IMR-90 (cell line): ENCODE results near the gene LRRC42. TPM values are rescaled to one million over a fixed set of nuclear protein-coding genes. Genes with fewer than 3 reads are reported as not detected.
"Not testable (repeated sequence)": the region's sequence is repeated elsewhere in the genome, so short reads cannot be mapped to it uniquely, and the experiment has no call there.

Experiments used
- ATAC-seq: fragments of 200-7000 bp; cut with Tn5 transposase; 2 replicates; pipeline ENCODE4 v1.9.1; 2020; ENCODE audit warnings: low read depth, mild to moderate bottlenecking, moderate library complexity
- BruUV-seq: library from RNA; stranded (reverse); fragments of 400-500 nt; replicated peaks from 2 replicates; lab custom pipeline; 2021; lab: Mats Ljungman, UMichigan
- CTCF ChIA-PET: fragments of 300-600 bp; formaldehyde crosslinking; extraction: SDS; loops from one replicate; lab custom pipeline; 2021; ENCODE audit warnings: antibody characterized with exemption; lab: Yijun Ruan, JAX
- POLR2A ChIA-PET: fragments of 300-600 bp; sonication (Branson Sonifier 250); formaldehyde crosslinking; loops from one replicate; lab custom pipeline; 2022; ENCODE audit warnings: antibody characterized with exemption; ENCODE audit not compliant: unreplicated experiment; lab: Charles Lee
- DNase-seq: peaks from one replicate; pipeline ENCODE4 v3.0.0; 2013
- H2AFZ ChIP-seq: replicated peaks from 2 replicates; pipeline ENCODE3; 2013; ENCODE audit warnings: low read length, mild to moderate bottlenecking; ENCODE audit not compliant: poor library complexity
- H2AK5ac ChIP-seq: 2 replicates; pipeline ENCODE4 v1.6.1; 2013; ENCODE audit warnings: low read depth, low read length, inconsistent platforms
- H2AK9ac ChIP-seq: replicated peaks from 2 replicates; pipeline ENCODE3; 2013; ENCODE audit warnings: mild to moderate bottlenecking, low read depth, low read length, moderate library complexity; ENCODE audit not compliant: poor library complexity
- H2BK120ac ChIP-seq: 2 replicates; pipeline ENCODE4 v1.6.1; 2013; ENCODE audit warnings: low read depth, low read length, inconsistent platforms
- H2BK15ac ChIP-seq: 3 replicates; pipeline ENCODE4 v1.6.1; 2013; ENCODE audit warnings: low read depth, low read length, inconsistent platforms
- H2BK20ac ChIP-seq: 2 replicates; pipeline ENCODE4 v1.6.1; 2013; ENCODE audit warnings: low read depth, mild to moderate bottlenecking, inconsistent platforms, low read length, moderate library complexity
- H2BK5ac ChIP-seq: 2 replicates; pipeline ENCODE4 v1.6.1; 2013; ENCODE audit warnings: mild to moderate bottlenecking, low read depth, low read length, inconsistent platforms; ENCODE audit not compliant: poor library complexity, severe bottlenecking
- H3K14ac ChIP-seq: replicated peaks from 2 replicates; pipeline ENCODE4 v1.6.1; 2013; ENCODE audit warnings: low read depth, low read length, inconsistent platforms
- H3K18ac ChIP-seq: 2 replicates; pipeline ENCODE4 v1.6.1; 2013; ENCODE audit warnings: low read depth, low read length, control low read depth
- H3K23ac ChIP-seq: 2 replicates; pipeline ENCODE4 v1.6.1; 2013; ENCODE audit warnings: low read depth, low read length, inconsistent platforms
- H3K27ac ChIP-seq: 2 replicates; pipeline ENCODE4 v1.5.1; 2013; ENCODE audit warnings: mild to moderate bottlenecking, control low read depth, low read length; ENCODE audit not compliant: insufficient read depth
- H3K27me3 ChIP-seq: 2 replicates; pipeline ENCODE4 v1.6.1; 2013; ENCODE audit warnings: low read length; ENCODE audit not compliant: control insufficient read depth, insufficient read depth
- H3K36me3 ChIP-seq: 2 replicates; pipeline ENCODE4 v1.6.1; 2013; ENCODE audit warnings: low read length, mixed read lengths; ENCODE audit not compliant: control insufficient read depth, insufficient read depth
- H3K4ac ChIP-seq: 2 replicates; pipeline ENCODE4 v1.6.1; 2013; ENCODE audit warnings: low read depth, low read length, inconsistent platforms
- H3K4me1 ChIP-seq: 2 replicates; pipeline ENCODE4 v1.6.1; 2013; ENCODE audit warnings: low read length, mixed read lengths; ENCODE audit not compliant: control insufficient read depth, insufficient read depth
- H3K4me2 ChIP-seq: 2 replicates; pipeline ENCODE4 v1.6.1; 2013; ENCODE audit warnings: low read depth, mild to moderate bottlenecking, control low read depth, low read length, moderate library complexity
- H3K4me3 ChIP-seq: 2 replicates; pipeline ENCODE4 v1.5.1; 2013; ENCODE audit warnings: low read depth, mild to moderate bottlenecking, control low read depth, low read length, moderate library complexity; ENCODE audit not compliant: insufficient read depth
- H3K56ac ChIP-seq: 2 replicates; pipeline ENCODE4 v1.6.1; 2013; ENCODE audit warnings: low read length, inconsistent platforms; ENCODE audit not compliant: insufficient read depth; ENCODE audit errors: extremely low read depth
- H3K79me1 ChIP-seq, 2 experiments: 2 replicates each; pipeline ENCODE4 v1.6.1; 2013; ENCODE audit warnings: low read length in 2 of 2, inconsistent platforms in 1 of 2, low read depth in 1 of 2
- H3K9ac ChIP-seq: 2 replicates; pipeline ENCODE4 v1.6.1; 2013; ENCODE audit warnings: low read depth, low read length, control low read depth
- H3K9me1 ChIP-seq: 2 replicates; pipeline ENCODE4 v1.6.1; 2013; ENCODE audit warnings: low read length, inconsistent platforms; ENCODE audit not compliant: insufficient read depth
- H3K9me3 ChIP-seq: 2 replicates; pipeline ENCODE4 v1.6.1; 2013; ENCODE audit warnings: low read length; ENCODE audit not compliant: control insufficient read depth, insufficient read depth
- H4K20me1 ChIP-seq: 2 replicates; pipeline ENCODE4 v1.6.1; 2013; ENCODE audit warnings: low read length, inconsistent platforms; ENCODE audit not compliant: insufficient read depth
- H4K5ac ChIP-seq: 2 replicates; pipeline ENCODE4 v1.6.1; 2013; ENCODE audit warnings: mild to moderate bottlenecking, low read depth, low read length, control low read depth
- H4K8ac ChIP-seq, 2 experiments: 2 replicates each; pipeline ENCODE4 v1.6.1; 2013; ENCODE audit warnings: low read depth in 2 of 2, low read length in 2 of 2, control low read depth in 1 of 2, inconsistent platforms in 1 of 2
- H4K91ac ChIP-seq: 2 replicates; pipeline ENCODE4 v1.6.1; 2013; ENCODE audit warnings: low read depth, low read length, inconsistent platforms; ENCODE audit not compliant: insufficient read depth
- BHLHE40 ChIP-seq: fragments of 150-350 bp; IDR thresholded peaks from 2 replicates; pipeline ENCODE4 v1.6.1; 2016; ENCODE audit warnings: mild to moderate bottlenecking, low read depth, low read length
- CEBPB ChIP-seq: IDR thresholded peaks from 2 replicates; pipeline ENCODE4 v1.6.1; 2012; ENCODE audit warnings: low read depth, low read length, improper control_type of control experiment
- ELK1 ChIP-seq: fragments of 150-350 bp; IDR thresholded peaks from 2 replicates; pipeline ENCODE4 v1.6.1; 2016; ENCODE audit warnings: low read depth, mild to moderate bottlenecking, low read length, moderate library complexity, borderline replicate concordance
- FOS ChIP-seq: fragments of 150-350 bp; IDR thresholded peaks from 2 replicates; pipeline ENCODE4 v1.6.1; 2016; ENCODE audit warnings: low read depth, low read length
- RCOR1 ChIP-seq: IDR thresholded peaks from 2 replicates; pipeline ENCODE4 v1.6.1; 2012; ENCODE audit warnings: mild to moderate bottlenecking, low read length, improper control_type of control experiment; ENCODE audit not compliant: insufficient replicate concordance
- WGBS, 2 experiments: methylation state at CpG; one replicate each; pipeline versions ENCODE4 v1.1.5 to v1.1.7; 2013; ENCODE audit warnings: missing lambda C conversion rate in 2 of 2; ENCODE audit not compliant: insufficient read length in 1 of 2; ENCODE audit errors: extremely low coverage in 2 of 2; 5-methylcytosine and 5-hydroxymethylcytosine counted together
- dilution Hi-C: fragments of 300-500 bp; cut with HindIII; formaldehyde crosslinking; loops from one replicate; pipeline ENCODE4 v1.14.3; 2018; ENCODE audit warnings: low sequenced_read_pairs; ENCODE audit not compliant: unreplicated experiment
- in situ Hi-C: fragments of 300-500 bp; cut with MboI; formaldehyde crosslinking; loops from 3 replicates; pipeline ENCODE4 v1.14.3; 2019; ENCODE audit warnings: low sequenced_read_pairs, inconsistent platforms, mixed read lengths
- intact Hi-C: fragments of 100-400 bp; cut with micrococcal nuclease; formaldehyde crosslinking; loops from 2 replicates; pipeline ENCODE4 v1.10.0; 2022
- polyA plus RNA-seq, 3 experiments: library from polyadenylated mRNA; depleted of rRNA; stranded (reverse); fragments of >200 nt; gene quantifications; 2 replicates each; pipeline ENCODE4 v1.2.3, GENCODE V29; 2012; ENCODE audit warnings: low replicate concordance in 1 of 3
- total RNA-seq: library from RNA; depleted of rRNA; stranded (reverse); fragments of >200 nt; gene quantifications from 2 replicates; pipeline ENCODE4 v1.2.3, GENCODE V29; 2012

Gene LRRC42
- total and polyA plus RNA-seq, 2 of the 4 experiments (the other 2 are of a cell fraction): 39.9 to 47.5 TPM

GRCh38 chr1:53968125-53968513 lies 22.0 kb downstream of the LRRC42 start:
- intact Hi-C loops: no loop called here
- H2AK5ac ChIP-seq: peak overlapping the region; percentile 23; the same call in 1 of the 2 replicates
- H3K9me1 ChIP-seq: peaks cover 9% of the 10 kb centered on the region
- ChIA-PET POLR2A (no interaction called here), CTCF (no interaction called here)
- H3K23ac ChIP-seq: no peak overlapping the region
- no TSS peak for BruUV-seq
- H3K36me3 ChIP-seq: peaks cover 26% of the 10 kb centered on the region
- no CpG with 5 or more reads among the region's 2 CpGs for WGBS, 2 experiments
- H2AFZ ChIP-seq: no peak overlapping the region
- H2BK15ac ChIP-seq: no peak overlapping the region
- no peak overlapping the region for H2BK20ac ChIP-seq
- no peaks in the 10 kb centered on the region for H3K9me3 ChIP-seq
- no peak overlapping the region for H2BK5ac ChIP-seq
- H3K27me3 ChIP-seq: no peaks in the 10 kb centered on the region
- no peak overlapping the region for H4K5ac ChIP-seq
- H3K9ac ChIP-seq: no peak overlapping the region
- H3K56ac ChIP-seq: no peak overlapping the region
- H2BK120ac ChIP-seq: no peak overlapping the region
- dilution Hi-C loops: no loop called here
- no peak overlapping the region for H4K91ac ChIP-seq
- no peak overlapping the region for H2AK9ac ChIP-seq
- peaks cover 7% of the 10 kb centered on the region for H4K20me1 ChIP-seq
- DNase-seq (peak; percentile 72), ATAC-seq (peak; percentile 78)
- in situ Hi-C loops: no loop called here
- H3K4me3 ChIP-seq: no peak overlapping the region
- H3K14ac ChIP-seq: no peak overlapping the region
- H4K8ac ChIP-seq: no peak overlapping the region
- H3K18ac ChIP-seq: no peak overlapping the region
- TF ChIP-seq CEBPB (peak; percentile 62; the same call in 1 of the 2 replicates), ELK1 (no peak), FOS (peak; percentile 54; the same call in 1 of the 2 replicates), BHLHE40 (0 out of 2 replicates have a peak, but pooled peaks have one; percentile 9), RCOR1 (no peak)
- H3K4me2 ChIP-seq: peak overlapping the region; percentile 46
- peak overlapping the region; percentile 36; the same call in 1 of the 2 replicates for H3K27ac ChIP-seq
- peaks cover 4 to 9% of the 10 kb centered on the region in 2 experiments; a peak in 2 of 4 replicates for H3K79me1 ChIP-seq
- H3K4ac ChIP-seq: 0 out of 2 replicates have a peak overlapping the region, but pooled peaks have one; percentile 24
- H3K4me1 ChIP-seq: peaks cover 13% of the 10 kb centered on the region

GRCh38 chr1:53969323-53969722 lies 23.2 kb downstream of the LRRC42 start:
- H3K4me1 ChIP-seq: peaks cover 11% of the 10 kb centered on the region
- H2BK20ac ChIP-seq, H2BK5ac ChIP-seq, H3K14ac ChIP-seq, POLR2A ChIA-PET, H3K18ac ChIP-seq, H3K9me1 ChIP-seq, ATAC-seq, in situ Hi-C loops, H4K5ac ChIP-seq, H4K8ac ChIP-seq, H2BK120ac ChIP-seq, H3K9ac ChIP-seq, H2BK15ac ChIP-seq, H2AK9ac ChIP-seq, BruUV-seq, H4K20me1 ChIP-seq, H3K4ac ChIP-seq, H3K23ac ChIP-seq, DNase-seq, H3K56ac ChIP-seq, H3K27ac ChIP-seq, dilution Hi-C loops, H3K4me3 ChIP-seq, H2AFZ ChIP-seq, H3K9me3 ChIP-seq, H2AK5ac ChIP-seq, H4K91ac ChIP-seq, H3K79me1 ChIP-seq, intact Hi-C loops, H3K4me2 ChIP-seq, H3K27me3 ChIP-seq: not testable (repeated sequence)
- no CpG with 5 or more reads among the region's 2 CpGs for WGBS, 2 experiments
- CTCF ChIA-PET: interaction anchor here (1.8 kb wide), 1 partner anchor 108 kb away, joined by 3 read pairs; no protein-coding TSS in a partner anchor
- peaks cover 17% of the 10 kb centered on the region for H3K36me3 ChIP-seq
